ENCODE measurements around the gene KLRF2. TPM values are rescaled to one million over a fixed set of nuclear protein-coding genes. Genes with fewer than 3 reads are reported as not detected.
"Not testable (repeated sequence)": the region's sequence is repeated elsewhere in the genome, so short reads cannot be mapped to it uniquely, and the experiment has no call there.

KLRF2 gene
- total RNA-seq, result not detected
- long read RNA-seq, donor 1, result 0 reads
- long read RNA-seq, donor 2, result 0 reads

GRCh38 chr12:9881246-9881645 is at the start of gene KLRF2:
KLRF2 (plus strand) TSS chr12:9881489; CDS start chr12:9881596, 107 bp downstream.
- intact Hi-C loops (cut with DNase I), result no loop called here

GRCh38 chr12:9831720-9832119 is 49.6 kb upstream of the KLRF2 start:
- intact Hi-C loops (cut with DNase I), result no loop called here
- no peak for DNase-seq (ENCODE audit: low spot score)

More at GRCh38 chr12:9881246-9881645, at the start of gene KLRF2:
- DNase-seq (ENCODE audit: low spot score), result no peak

GRCh38 chr12:9843407-9843806 is 37.9 kb upstream of the KLRF2 start:
- DNase-seq (ENCODE audit: low spot score), result no peak
- intact Hi-C loops (cut with DNase I), result no loop called here

GRCh38 chr12:9848899-9849298 is 32.4 kb upstream of the KLRF2 start:
- intact Hi-C loops (cut with DNase I), result no loop called here
- no peak for DNase-seq (ENCODE audit: low spot score)

GRCh38 chr12:9851050-9851449 is 30.2 kb upstream of the KLRF2 start:
- no peak for DNase-seq (ENCODE audit: low spot score)
- intact Hi-C loops (cut with DNase I), result no loop called here

- intact Hi-C loops (cut with DNase I), result no loop called here
- DNase-seq (ENCODE audit: low spot score), result no peak
These were observed 29.4 kb upstream of the KLRF2 start for GRCh38 chr12:9851927-9852326.

- intact Hi-C loops (cut with DNase I), result no loop called here
- no peak for DNase-seq (ENCODE audit: low spot score)
These were observed 25.1 kb upstream of the KLRF2 start for GRCh38 chr12:9856151-9856550.

- DNase-seq (ENCODE audit: low spot score), result no peak
- intact Hi-C loops (cut with DNase I), result no loop called here
These were observed 24.4 kb upstream of the KLRF2 start for GRCh38 chr12:9856894-9857293.

GRCh38 chr12:9858135-9858534 is 23.2 kb upstream of the KLRF2 start:
- DNase-seq (ENCODE audit: low spot score), result no peak
- intact Hi-C loops (cut with DNase I), result no loop called here

GRCh38 chr12:9864913-9865675 is 16.2 kb upstream of the KLRF2 start:
- DNase-seq (ENCODE audit: low spot score), result no peak
- intact Hi-C loops (cut with DNase I), result no loop called here

- no peak for DNase-seq (ENCODE audit: low spot score)
- intact Hi-C loops (cut with DNase I), result no loop called here
These were observed 14.4 kb upstream of the KLRF2 start for GRCh38 chr12:9866860-9867269.

- no peak for DNase-seq (ENCODE audit: low spot score)
- intact Hi-C loops (cut with DNase I), result no loop called here
These were observed 13.8 kb upstream of the KLRF2 start for GRCh38 chr12:9867531-9867930.

- intact Hi-C loops (cut with DNase I), result no loop called here
- DNase-seq (ENCODE audit: low spot score), result no peak
These were observed 12.9 kb upstream of the KLRF2 start for GRCh38 chr12:9868311-9868801.

GRCh38 chr12:9868951-9869306 is 12.4 kb upstream of the KLRF2 start:
- no peak for DNase-seq (ENCODE audit: low spot score)
- intact Hi-C loops (cut with DNase I), result no loop called here

- intact Hi-C loops (cut with DNase I), result no loop called here
- no peak for DNase-seq (ENCODE audit: low spot score)
These were observed 11.8 kb upstream of the KLRF2 start, which contains the start of gene CLEC2B for GRCh38 chr12:9869307-9870161. CLEC2B (minus strand) TSS chr12:9869354.

- intact Hi-C loops (cut with DNase I), result no loop called here
- no peak for DNase-seq (ENCODE audit: low spot score)
These were observed 10.9 kb upstream of the KLRF2 start for GRCh38 chr12:9870286-9870866.

- no peak for DNase-seq (ENCODE audit: low spot score)
- intact Hi-C loops (cut with DNase I), result no loop called here
These were observed 9.1 kb upstream of the KLRF2 start for GRCh38 chr12:9872162-9872561.

GRCh38 chr12:9872742-9873141 is 8.5 kb upstream of the KLRF2 start:
- DNase-seq (ENCODE audit: low spot score), result no peak
- intact Hi-C loops (cut with DNase I), result no loop called here

GRCh38 chr12:9876120-9876519 is 5.2 kb upstream of the KLRF2 start:
- intact Hi-C loops (cut with DNase I), result not testable (repeated sequence)

GRCh38 chr12:9880532-9881078 is 684 bp upstream of the KLRF2 start:
- intact Hi-C loops (cut with DNase I), result no loop called here
- DNase-seq (ENCODE audit: low spot score), result no peak

More at GRCh38 chr12:9876120-9876519, 5.2 kb upstream of the KLRF2 start:
- DNase-seq (ENCODE audit: low spot score), result not testable (repeated sequence)

Measured in posterior vena cava (tissue), 2 donors.